ENCODE results near the gene CHD9.

CHD9 gene

DNA sequence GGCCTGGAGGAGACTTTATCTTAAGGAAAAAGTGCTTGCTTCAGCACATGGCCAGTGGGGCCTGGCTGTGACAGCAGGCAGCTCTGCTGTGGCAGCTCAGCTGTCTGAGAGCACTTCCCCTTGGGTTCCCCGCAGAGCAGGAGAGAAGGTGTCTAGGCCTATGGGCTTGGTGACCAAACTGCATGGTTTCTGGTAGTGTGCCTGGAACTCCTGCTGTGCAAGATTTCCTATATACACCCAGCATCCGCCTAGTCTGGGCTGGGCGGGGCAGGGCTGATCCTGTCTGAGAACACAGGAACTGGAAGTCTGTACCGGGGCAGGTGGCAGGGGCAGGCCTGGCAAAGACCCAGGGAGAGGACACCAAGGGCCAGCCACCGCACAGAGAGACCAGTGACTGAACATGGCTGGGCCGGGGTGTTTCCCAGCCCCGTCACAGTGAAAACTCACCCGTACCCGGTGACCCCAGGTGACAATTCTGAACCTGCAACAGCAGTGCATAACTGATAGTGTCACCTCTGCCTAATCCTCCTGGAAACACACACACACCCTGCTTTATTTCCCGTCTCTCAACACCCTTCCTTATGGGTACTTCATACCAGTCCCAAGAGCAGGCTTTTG, 39.3 kb downstream of the CHD9 start:
- no peak for DNase-seq (ENCODE audit: low read depth in 2 of 2)

DNA sequence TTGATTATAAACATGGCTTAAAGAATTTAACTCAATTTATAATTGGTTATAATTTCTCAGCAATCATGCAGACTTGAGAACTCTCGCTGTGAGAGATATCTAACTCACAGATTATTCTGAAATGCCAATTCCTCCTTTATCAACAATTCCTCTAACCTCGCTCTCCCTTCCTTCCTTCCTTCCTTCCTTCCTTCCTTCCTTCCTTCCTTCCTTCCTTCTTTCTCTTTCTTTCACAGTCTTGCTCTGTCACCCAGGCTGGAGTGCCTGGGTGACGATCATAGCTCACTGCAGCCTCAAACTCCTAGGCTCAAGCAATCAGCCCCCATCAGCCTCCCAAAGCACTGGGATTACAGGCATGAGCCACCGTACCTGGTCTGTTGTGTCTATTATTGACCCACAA, 42.4 kb downstream of the CHD9 start:
- DNase-seq (ENCODE audit: low read depth in 2 of 2): no peak

DNA sequence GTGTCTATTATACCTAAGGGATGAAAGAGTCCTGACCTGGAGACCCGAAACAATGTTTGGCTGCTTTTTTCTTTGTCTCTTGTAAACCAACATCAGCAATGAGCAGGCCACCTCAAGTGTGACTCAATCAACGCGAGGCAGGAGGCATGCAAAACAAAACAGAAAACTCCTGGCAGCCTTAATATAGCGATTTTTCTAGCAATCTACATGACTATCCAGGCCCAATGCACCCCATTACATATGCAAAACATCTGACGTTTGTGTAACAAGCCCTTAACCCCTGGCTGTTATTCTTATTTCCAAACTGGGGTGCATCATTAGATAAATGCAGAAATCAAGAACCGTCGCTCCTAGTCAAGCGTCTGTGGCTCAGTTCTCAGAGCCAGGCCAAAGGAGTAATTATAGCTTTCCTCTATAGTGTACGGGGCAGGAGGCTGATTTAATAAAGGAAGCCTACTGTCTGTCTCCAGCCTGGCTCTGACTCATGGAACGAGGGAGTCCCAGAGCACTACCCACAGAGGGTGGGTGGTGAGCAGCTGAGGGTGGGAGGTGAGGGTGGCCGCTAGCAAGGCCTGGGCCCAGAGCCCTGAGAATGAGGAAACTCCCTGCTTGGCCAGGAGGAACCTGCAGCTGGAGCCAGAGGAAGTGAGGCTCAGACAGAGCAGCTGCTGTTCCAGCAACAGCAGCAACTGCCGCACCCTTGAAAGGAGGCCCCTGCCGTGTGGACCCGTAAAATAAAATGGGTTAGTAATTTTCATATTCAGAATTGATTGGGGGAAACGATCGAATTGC, 43.9 kb downstream of the CHD9 start:
- peak; percentile 36 to 55 for DNase-seq (ENCODE audit: low read depth in 2 of 2)

DNA sequence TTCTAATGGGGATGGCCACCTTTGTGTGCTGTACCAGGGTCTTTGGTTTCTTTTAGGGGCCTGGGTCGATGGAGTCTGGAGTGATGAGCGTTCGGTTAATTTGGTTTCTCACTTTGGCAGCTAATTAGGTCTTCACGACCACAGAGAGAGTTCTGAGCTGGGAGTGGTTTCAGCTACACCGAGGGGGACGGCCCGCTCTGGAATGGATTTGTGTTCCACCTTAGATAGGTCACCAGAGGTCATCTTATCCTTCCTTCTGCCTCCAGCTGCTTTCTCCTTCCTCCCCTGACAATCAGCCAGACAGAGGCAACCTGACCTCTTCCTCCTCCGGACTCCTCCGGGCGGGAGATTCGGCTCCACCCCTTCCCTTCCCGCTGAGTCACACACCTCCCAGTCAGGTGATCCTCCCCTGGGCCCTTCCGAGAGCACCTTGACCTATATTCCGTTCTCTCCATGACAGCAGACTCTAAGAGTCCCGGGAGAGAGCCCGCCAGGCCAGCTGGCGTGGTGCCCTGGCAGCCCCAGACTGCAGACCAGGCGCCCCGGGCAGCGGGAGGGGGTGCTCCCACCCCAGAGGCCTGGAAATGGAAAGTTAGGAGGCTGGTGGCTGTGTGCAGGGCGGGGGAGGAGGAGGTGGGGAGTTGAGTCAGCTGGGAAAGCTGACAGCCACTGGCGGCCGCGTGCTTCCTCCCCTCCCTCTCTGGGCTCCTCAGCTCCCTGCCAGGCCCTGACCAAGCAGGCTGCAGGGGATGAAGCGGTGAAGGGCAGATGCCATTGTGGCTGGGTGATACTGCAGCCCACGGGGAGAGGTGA, 44.7 kb downstream of the CHD9 start:
- DNase-seq (ENCODE audit: low read depth in 2 of 2): peak; percentile 28 to 55

- DNase-seq (ENCODE audit: low read depth in 2 of 2): no peak
Measured at GRCh38 chr16:53100131-53100748, 45.4 kb downstream of the CHD9 start.

DNA sequence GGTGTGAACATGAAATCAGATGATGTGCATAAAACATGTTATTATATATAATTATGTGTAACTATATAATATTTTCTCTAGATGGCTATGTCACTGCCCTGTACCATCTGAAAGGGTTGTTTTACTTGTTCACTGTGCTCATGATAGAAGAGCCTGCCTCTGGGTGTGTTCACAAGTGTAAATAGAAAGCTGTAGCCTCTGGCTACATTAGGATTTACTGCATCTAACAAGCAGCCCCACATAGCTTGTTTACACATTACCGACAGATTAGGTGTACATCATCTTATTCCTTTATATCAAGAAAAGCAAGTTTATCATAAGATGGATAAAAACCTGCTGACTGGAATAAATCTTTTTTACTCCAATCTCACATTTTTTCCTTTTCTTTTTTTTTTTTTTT, 46.1 kb downstream of the CHD9 start:
- no peak for DNase-seq (ENCODE audit: low read depth in 2 of 2)

GRCh38 chr16:53103811-53104210, 49.0 kb downstream of the CHD9 start:
- DNase-seq (ENCODE audit: low read depth in 2 of 2): no peak

GRCh38 chr16:53105565-53105964, 50.8 kb downstream of the CHD9 start:
- no peak for DNase-seq (ENCODE audit: low read depth in 2 of 2)

DNA sequence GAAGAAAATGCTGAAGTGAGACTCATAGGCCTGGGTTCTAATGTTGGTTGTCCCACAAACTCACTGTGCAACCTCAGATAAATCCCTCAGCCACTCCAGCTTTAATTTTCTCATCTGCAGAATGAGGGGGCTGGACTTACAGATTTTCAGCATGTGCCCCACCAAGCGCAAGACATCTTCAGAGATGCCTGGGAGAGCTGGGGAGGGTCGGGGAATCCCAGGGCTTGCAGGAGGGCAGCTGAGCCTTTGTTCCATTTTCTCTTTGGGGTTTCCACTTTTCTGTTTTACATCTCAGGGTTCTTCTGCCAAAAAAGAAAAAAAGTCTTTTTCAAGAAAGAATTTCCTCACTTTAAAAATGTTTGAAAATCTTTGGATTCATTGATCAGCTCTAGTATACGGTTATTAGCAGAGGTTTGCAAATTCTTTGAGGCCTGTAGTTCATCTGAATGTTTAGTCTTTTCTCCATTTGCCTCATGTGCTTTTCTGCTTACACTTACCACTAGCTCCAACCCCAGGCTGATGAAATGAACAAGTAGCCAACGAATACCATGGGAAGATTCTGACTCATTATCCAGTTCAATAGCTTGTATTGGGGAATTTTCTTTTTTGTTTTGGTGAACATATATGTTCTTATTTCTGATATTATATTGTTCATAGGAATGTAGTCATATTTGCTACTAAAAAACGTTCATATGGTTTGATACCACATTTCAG, 56.4 kb downstream of the CHD9 start:
- no peak for DNase-seq (ENCODE audit: low read depth in 2 of 2)

- no peak for DNase-seq (ENCODE audit: low read depth in 2 of 2)
Measured at GRCh38 chr16:53112015-53112414, 57.2 kb downstream of the CHD9 start.

DNA sequence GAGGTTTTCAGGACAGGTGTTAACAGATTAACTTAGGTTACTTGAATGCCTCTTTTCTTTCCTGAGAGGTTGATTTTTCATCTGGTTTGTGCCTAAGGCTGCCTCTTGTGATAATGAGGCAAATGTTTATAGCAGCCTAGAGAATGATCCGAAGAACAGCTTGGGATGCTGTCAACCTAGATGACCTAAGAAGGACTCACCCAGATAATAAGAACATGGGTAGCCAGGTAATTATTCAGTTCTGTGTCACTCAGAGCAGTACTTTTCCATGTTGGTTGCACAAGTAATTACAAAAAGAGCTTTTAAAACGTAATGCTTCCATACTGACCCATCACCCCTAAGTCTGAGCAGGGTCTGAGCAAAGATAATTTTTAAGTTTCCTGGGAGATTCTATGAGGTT, 60.3 kb downstream of the CHD9 start:
- DNase-seq (ENCODE audit: low read depth in 2 of 2): no peak

GRCh38 chr16:53115773-53116172, 61.0 kb downstream of the CHD9 start:
- DNase-seq (ENCODE audit: low read depth in 2 of 2): no peak

GRCh38 chr16:53121043-53121620, 66.3 kb downstream of the CHD9 start:
- DNase-seq (ENCODE audit: low read depth in 2 of 2): no peak

GRCh38 chr16:53121661-53122060, 66.9 kb downstream of the CHD9 start:
- no peak for DNase-seq (ENCODE audit: low read depth in 2 of 2)

GRCh38 chr16:53123747-53124146, 69.0 kb downstream of the CHD9 start:
- DNase-seq (ENCODE audit: low read depth in 2 of 2): no peak

DNA sequence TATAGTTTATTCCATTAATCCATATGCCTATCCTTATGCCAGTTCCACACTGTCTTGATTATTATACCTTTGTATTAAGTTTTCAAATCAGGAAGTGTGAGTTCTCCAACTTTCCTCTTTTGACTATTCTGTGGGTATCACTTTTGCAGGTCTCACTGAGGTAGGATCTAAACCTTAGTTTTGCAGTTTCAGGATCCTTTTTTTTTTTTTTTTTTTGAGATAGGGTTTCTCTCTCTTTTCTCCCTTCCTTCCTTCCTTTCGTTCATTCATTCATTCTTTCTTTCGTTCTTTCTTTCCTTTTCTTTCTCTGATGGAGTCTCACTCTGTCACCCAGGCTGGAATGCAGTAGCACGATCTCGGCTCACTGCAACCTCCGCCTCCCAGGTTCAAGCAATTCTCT, 71.6 kb downstream of the CHD9 start:
- no peak for DNase-seq (ENCODE audit: low read depth in 2 of 2)

DNA sequence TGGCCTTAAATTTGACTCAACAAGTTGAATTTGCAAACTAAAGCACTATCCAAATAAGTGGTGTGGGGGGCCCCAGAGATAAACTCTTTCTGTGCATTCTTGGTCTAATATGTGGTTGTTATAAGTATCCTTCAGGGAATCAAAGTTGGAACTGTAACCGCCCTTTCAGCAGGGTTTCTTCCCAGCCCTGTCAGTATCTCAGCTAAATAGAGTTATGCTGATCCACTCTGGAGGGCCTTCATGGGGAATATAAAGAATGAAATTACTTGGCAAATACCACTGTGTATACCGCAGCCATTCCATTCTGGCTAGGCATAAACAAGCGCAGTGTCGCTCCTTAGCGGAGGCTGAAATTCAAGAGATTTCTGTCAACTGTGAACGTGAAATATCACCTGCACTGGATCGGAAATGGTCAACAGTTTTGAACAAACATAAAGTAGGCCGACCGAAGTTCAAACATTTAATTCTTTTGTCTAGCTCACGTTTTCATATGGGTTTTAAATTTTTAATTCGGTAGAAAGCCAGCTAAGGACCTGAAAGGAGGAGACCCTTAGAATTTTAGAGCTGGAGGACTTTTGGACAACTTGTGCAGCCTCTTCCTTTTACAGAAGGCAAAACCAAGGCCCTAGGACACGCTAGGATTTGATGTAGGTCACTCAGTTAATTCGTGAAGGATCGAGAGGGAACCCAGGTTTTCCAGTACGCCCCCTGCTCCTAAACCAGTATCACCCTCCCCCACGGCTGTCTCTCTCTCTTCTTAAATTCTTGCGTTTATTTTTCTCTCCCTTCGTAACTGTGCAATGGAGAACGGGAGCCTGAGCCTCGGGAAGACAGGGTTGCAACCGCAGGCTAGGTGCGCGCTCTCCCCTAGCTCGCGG, 74.7 kb downstream of the CHD9 start:
- DNase-seq (ENCODE audit: low read depth in 2 of 2): no peak

- peak; percentile 89 to 98 for DNase-seq (ENCODE audit: low read depth in 2 of 2)
Measured at GRCh38 chr16:53130159-53131049, 75.6 kb downstream of the CHD9 start.

- DNase-seq (ENCODE audit: low read depth in 2 of 2): no peak
Measured at GRCh38 chr16:53131050-53131362, 76.2 kb downstream of the CHD9 start.
